Epithelial cell of esophagus (primary cell): ENCODE measurements around the gene RASD1.
"Not testable (repeated sequence)": the region's sequence is repeated elsewhere in the genome, so short reads cannot be mapped to it uniquely, and the experiment has no call there.

Experiments used
- DNase-seq: peaks from one replicate; pipeline ENCODE4 v3.0.0; 2010; ENCODE audit warnings: low read depth
- H3K4me3 ChIP-seq: 2 replicates; pipeline ENCODE4 v1.5.1; 2011; ENCODE audit warnings: mild to moderate bottlenecking, low read length, control low read depth
- TF ChIP-seq, protein P1 (sequence below): IDR thresholded peaks from 2 replicates; pipeline ENCODE4 v1.5.1; 2011; ENCODE audit warnings: low read depth, mild to moderate bottlenecking, low read length, control low read depth, inconsistent platforms; ENCODE audit not compliant: insufficient read depth; ENCODE audit errors: missing control alignments

The RASD1 gene

DNA sequence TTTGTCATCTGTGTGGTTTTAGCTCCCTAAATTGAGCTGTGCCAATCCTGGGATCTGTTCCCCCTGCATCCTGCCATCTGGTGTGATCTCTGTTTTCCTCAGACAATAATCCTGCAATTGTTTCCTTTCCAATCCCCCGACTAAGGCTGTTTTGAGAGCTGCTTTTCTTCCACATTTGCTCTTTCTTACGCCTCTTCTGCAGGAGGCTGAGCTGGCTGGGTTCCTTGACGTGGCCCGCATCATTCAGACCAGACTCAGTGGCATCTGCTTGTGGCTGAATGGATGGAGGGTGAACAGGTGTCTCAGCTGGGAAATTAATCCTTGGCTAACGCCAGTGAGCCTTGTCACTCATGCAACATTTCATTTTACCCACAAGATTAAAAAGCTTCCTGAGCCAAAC, 29.2 kb downstream of the RASD1 start:
- no peak for DNase-seq
- no peak overlapping the region for H3K4me3 ChIP-seq
- TF ChIP-seq, protein P1, sequence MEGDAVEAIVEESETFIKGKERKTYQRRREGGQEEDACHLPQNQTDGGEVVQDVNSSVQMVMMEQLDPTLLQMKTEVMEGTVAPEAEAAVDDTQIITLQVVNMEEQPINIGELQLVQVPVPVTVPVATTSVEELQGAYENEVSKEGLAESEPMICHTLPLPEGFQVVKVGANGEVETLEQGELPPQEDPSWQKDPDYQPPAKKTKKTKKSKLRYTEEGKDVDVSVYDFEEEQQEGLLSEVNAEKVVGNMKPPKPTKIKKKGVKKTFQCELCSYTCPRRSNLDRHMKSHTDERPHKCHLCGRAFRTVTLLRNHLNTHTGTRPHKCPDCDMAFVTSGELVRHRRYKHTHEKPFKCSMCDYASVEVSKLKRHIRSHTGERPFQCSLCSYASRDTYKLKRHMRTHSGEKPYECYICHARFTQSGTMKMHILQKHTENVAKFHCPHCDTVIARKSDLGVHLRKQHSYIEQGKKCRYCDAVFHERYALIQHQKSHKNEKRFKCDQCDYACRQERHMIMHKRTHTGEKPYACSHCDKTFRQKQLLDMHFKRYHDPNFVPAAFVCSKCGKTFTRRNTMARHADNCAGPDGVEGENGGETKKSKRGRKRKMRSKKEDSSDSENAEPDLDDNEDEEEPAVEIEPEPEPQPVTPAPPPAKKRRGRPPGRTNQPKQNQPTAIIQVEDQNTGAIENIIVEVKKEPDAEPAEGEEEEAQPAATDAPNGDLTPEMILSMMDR, result no peak

DNA sequence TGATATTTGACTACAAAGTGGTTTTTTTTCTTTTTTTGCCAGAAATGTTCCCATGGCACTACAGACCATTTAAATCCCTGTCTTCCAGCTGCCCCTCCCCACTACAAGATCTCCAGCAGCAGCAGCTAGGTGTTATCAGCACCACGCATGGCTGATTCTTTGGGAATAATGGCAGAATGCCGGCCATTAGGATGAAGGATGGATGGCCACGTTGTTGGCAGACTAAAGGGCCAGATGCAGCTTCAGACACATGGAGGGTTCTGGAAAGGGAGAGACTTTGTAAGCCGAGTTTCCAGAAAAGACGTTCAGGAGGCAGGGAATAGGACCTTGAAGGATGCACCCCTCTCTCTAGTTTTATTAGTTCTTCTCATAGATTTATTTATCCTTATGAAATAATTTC, 29.7 kb downstream of the RASD1 start:
- DNase-seq, result no peak
- H3K4me3 ChIP-seq, result no peak overlapping the region
- TF ChIP-seq, protein P1, result no peak

DNA sequence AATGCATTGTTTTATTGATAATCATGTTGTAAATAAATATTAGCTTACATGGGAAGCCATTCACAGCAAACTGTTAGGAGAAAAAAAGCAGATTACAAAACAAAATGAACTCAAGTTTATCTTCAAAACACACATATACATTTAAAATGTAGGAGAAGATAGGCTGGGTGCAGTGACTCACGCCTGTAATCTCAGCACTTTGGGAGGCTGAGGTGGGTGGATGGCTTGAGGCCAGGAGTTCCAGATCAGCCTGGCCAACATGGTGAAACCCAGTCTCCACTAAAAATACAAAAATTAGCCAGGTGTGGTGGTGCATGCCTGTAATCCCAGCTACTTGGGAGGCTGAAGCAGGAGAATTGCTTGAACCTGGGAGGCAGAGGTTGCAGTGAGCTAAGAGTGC, 30.3 kb downstream of the RASD1 start:
- not testable (repeated sequence) for H3K4me3 ChIP-seq
- DNase-seq, result peak; percentile 23

DNA sequence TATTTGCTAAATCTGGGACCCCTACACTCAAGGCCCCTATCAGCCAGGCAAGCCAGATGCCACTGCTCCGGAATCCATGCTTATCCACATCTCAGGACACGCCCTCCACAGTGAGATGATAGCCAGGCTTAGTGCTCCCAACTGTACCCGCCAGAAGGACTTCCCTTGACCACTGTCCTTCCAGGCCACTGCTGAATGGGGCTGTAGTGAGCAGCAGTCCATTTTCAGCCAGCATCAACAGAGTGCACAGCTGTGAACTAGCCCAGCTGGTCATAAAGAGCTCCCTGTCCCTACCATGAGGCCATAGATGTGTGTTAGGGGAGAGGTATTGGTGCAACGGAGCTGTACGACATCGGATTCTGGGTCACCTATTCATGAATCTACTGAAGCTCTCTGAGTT, 32.4 kb downstream of the RASD1 start:
- no peak for DNase-seq
- no peak overlapping the region for H3K4me3 ChIP-seq
- TF ChIP-seq, protein P1, result no peak

DNA sequence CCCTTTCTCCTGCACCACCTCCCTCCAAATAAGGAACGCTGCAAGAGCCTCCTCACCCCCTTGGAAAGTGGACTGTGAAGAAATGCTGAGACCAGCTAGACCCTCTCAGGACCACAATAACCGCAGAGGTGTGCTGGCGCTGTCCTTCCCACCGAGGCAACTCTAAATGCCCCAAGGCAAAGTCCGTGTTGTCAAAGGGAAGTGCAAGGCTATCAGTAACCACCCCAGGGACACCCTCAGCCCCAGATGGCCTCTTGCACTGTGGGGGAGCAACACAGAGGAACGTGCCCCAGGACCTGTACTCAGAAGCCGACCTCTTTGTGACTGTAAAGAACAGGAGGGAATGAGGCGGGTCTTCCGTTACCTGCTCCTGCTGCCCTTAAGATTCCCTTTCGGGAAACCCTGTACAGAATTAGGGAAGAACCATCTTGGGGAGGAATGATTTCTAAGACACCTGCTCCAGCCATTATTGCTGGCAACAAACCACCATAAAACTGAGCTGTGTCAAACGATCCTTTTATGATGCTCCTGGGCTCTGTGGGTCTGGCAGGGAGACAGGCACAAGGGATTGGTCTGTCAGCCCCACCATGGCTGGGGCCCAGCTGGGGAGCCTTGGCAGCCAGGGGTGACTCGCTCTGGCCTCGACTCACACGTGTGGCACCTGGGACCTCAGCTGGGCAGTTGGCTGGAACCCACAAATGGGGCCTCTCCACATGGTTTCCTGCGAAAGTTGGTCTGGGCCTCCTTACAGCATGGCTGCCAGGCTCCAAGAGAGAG, 34.0 kb downstream of the RASD1 start:
- no peak overlapping the region for H3K4me3 ChIP-seq
- DNase-seq, result no peak

DNA sequence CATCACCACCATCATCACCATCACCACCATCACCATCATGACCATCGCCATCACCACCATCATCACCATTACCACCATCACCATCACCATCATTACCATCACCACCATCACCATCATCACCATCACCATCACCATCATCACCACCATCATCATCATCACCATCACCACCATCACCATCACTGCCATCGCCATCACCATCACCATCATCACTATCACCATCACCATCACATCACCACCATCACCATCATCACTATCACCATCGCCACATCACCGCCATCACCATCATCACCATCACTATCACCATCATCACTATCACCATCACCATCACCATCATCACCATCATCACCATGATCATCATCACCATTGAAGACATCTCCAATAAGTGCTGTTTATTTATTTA, 36.2 kb downstream of the RASD1 start:
- TF ChIP-seq, protein P1, result no peak
- DNase-seq, result no peak
- no peak overlapping the region for H3K4me3 ChIP-seq

More for the DNA sequence above, 34.0 kb downstream of the RASD1 start:
- TF ChIP-seq, protein P1, result no peak

DNA sequence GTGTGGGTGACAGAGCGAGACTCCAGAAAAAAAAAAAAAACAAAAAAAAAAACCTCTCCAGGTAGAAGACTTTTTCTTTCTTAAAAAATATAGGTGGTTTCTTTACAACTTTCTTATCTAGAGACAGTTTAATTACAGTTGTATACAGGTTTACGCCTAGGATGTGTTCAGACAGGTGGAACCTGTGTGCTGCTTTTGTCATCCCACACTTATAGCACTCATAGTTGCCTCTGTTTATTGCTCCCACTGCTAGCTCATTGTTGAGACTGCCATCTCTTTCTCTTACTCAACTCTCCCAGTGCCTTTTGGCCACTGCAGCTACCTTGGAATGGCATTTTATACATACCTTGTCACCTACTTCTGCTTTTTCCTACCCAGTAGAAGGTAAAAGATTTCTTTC, 38.5 kb downstream of the RASD1 start:
- TF ChIP-seq, protein P1, result no peak
- DNase-seq, result no peak
- no peak overlapping the region for H3K4me3 ChIP-seq
